Measurements from ENCODE around the gene ZNF91. TPM values are rescaled to one million over a fixed set of nuclear protein-coding genes. Genes with fewer than 3 reads are reported as not detected.
"Not testable (repeated sequence)": the region's sequence is repeated elsewhere in the genome, so short reads cannot be mapped to it uniquely, and the experiment has no call there.

ZNF91 gene
- total RNA-seq, 1 donor from 2014 or later: 35.6 TPM

DNA sequence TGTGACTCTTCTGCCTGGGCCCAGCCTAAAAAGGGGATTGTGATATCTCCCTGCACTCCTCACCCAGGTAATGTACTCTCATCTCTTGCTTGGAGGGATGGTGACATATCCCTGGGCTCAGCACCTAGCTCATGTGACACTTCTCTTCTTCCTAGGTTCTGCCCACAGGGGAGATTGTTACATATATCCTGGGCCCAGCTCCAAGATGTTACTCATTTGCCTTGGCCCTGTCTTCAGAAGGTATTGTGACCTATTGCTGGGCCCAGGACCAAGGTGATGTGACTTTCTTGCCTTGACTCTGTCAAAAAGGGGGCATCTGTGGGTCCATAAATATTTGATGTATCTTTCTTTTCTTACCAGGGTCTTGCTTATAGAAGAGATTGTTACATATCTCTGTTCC lies 73.9 kb downstream of the ZNF91 start:
- intact Hi-C loops (cut with micrococcal nuclease): not testable (repeated sequence)

DNA sequence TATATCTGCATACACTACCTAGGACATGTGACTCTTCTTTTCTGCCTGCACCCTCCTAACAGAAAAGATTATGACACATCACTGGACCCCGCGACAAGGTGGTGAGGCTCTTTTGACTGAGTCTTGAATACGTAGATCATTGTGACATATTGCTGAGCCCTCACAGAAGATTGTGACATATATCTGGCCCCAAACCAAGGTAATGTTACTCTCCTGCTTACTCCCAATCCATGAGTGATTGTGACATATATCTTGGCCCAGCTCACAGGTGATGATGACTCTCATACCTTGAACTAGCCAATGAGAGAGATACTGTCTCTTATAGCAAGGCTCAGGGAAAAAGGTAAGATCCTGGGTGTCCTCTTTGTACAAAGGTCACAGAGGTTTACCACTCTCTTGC lies 75.7 kb downstream of the ZNF91 start:
- intact Hi-C loops (cut with micrococcal nuclease): not testable (repeated sequence)

DNA sequence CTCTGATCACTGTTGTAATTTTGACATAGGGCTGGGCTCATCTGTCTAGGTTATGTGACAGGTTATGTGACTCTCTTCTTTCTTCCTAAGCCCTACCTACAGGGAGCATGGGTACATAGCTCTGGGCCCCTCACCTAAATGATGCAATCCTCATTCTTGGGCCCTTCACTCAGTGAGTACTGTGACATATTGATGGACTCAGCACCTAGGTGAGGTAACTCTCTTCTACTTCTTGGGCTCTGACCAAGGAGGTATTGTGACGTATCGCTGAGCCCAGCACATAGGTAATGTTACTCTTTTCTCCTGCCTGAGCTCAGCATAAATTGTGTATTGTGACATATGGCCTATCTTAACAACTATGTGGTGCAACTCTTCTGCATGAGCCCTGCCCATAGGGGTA lies 76.3 kb downstream of the ZNF91 start:
- intact Hi-C loops (cut with micrococcal nuclease): not testable (repeated sequence)

DNA sequence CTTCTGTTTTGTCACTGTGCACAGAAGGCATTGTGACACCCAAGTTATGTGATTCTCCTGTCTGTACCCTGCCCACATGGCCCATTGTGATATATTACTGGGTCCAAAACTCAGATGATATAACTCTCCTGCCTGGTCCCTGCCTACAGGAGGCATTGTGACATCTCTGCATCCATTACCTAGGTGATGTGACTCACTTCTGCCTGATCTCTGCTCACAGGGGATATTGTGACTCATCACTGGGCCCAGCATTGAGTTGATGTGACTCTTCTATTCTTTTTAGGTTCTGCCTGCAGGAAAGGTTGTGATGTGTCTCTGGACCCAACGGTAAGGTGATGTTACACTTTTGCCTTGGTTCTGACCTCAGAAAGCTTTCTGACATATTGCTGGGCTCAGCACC lies 77.1 kb downstream of the ZNF91 start:
- intact Hi-C loops (cut with micrococcal nuclease): no loop called here

DNA sequence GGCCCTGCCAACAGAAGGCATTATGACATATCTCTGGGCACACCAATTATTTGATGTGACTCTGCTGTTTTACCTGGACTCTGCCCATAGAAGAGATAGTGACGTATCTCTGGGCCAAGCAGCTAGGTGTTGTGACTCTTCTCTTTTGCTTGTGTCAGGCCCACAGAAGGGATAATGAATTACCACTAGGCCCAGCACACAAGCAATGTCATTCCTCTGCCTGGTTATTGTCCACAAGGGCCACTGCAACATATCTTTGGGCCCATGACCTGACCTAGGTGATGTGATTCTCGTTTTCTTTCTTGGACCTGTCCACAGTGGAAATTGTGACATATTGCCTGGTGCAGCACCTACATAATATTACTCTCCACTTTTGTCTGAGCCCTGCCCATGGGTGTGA lies 80.0 kb downstream of the ZNF91 start:
- intact Hi-C loops (cut with micrococcal nuclease): no loop called here

DNA sequence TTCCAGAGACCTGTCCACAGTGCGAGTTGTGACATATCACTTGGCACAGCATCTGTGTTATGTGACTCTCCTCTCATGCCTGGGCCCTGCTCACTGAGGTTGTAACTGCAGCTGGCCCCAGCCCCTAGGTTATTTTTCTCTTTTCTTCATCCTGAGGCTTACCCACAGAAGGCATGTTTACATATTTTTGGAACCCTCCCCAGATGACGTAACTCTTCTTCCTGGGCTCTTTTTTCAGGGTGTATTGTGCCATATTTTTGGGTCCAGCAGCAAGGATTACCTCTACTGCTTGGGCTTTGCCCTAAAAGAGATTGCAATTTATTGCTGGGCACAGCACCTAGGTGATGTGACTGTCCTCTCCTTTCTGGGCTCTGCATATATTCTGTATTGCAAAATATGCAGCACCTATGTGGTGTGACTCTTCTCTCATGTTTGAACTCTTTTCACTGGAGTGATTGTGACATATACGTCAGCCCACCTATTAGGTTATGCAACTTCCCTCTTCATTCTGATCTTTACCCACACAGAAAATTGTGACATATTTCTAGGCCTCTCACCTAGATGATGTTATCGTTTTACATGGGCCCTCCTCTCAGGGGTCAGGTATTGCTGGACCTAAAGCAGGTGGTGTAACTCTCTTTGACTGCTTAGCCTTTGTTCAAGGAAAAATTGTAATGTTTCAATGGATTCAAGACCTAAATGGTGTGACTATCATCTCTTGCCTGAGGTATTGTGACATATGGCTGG lies 80.6 kb downstream of the ZNF91 start:
- intact Hi-C loops (cut with micrococcal nuclease): no loop called here

DNA sequence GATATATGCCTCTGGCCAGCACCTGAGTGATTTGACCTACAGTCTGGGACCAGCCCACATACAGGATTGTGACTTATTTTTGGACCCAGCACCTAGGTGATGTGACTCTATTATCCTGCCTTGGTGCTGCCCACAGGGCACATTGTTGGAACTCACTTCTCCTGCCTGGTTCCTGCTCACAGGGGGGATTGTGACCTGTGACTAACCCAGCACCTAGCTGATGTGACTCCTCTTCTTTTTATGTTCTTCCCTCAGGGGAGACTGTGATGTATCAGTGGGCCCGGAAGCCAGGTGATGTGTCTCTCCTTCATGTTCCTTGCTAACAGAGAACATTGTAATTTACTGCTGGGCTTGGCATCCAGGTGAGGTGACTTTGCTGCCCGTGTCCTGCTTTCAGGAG lies 82.1 kb downstream of the ZNF91 start:
- intact Hi-C loops (cut with micrococcal nuclease): no loop called here

DNA sequence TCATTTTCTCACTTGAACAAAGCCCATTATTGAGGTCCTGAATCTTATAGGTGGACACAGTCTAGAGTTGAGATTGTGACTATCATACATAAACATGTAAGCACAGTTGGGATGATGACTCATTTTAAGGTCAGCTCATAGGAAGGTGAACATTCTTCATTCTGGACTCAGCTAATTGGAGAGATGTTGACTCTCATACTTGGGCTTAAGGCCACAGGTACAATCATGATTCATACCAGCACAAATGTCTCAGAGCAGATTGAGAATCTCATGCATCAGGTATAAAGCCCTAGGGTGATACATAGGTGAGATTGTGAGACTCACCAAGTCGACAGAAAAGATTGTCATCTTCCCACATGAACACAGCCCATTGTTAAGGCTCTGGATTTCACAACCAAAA lies 82.8 kb downstream of the ZNF91 start:
- intact Hi-C loops (cut with micrococcal nuclease): no loop called here

DNA sequence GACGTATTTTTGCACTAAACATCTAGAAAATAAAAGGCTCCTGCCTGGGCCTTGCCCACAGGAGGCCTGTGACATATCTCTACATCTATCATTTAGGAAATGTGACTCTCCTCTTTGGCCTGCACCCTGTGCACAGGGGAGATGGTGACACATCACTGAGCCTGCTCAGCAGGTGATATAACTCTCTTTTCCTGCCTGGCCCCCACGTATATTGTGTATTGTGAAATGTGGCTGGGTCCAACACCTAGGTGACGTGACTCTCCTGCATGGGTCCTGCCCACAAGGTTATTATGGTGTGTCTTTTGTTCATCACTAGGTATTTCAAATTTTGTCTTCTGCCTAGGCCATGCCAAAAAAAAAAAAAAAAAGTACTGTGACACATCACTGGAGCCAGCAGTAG lies 83.7 kb downstream of the ZNF91 start:
- intact Hi-C loops (cut with micrococcal nuclease): no loop called here

DNA sequence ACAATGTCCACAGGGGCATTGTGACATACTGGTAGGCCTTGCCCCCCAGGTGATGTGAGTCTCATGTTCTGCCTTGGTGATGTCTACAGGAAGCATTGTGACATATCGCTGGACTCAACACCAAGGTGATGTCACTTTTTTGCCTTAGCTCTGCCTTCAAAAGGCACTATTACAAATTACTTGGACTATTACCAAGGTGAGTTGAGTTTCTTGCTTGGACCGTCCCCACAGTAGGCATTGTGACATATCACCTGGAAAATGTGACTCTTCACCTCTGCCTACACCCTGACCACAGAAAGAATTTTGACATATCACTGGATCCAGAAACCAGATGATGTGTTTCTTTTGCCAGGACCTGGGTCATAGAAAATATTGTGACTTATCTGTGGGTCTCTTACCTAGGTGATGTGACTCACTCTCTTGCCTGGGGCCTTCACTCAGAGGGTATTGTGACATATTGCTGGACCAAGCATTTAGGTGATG lies 84.5 kb downstream of the ZNF91 start:
- intact Hi-C loops (cut with micrococcal nuclease): no loop called here

DNA sequence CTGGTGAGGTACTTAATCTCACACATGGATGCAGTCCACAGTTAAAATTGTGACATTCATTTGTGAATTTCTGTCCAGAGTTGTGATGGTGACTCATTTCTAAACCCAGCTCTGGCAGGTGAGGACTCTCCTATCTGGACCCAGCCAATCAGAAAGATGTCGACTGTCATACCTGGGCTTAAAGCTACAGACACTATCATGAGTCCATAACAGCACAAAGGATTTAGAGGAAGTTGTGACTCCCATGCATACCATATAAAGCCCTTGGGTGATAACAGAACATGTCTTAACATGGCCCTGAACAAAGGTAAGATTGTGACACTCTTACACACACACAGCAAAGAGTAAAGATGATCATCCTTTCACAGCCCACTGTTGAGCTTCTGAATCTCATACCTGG lies 85.3 kb downstream of the ZNF91 start:
- intact Hi-C loops (cut with micrococcal nuclease): no loop called here

DNA sequence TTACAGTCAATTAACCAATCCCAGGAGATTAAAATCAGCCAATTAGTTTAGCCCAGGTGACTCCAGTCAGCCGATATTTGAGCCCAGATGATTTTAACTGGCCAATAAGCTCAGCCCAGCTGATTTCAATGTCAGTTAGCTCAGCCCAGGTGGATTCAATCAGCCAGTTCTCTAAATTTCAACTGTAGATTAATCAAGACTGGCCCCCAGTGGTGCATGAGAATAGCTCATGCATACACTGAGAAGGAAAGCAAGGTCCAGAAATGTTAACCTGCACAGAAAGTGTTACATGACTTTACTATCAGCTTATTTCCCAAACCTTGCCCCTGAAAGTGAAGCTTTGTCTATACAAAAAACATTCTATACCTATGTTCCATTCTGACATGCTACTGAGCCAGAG lies 89.7 kb downstream of the ZNF91 start:
- intact Hi-C loops (cut with micrococcal nuclease): no loop called here

DNA sequence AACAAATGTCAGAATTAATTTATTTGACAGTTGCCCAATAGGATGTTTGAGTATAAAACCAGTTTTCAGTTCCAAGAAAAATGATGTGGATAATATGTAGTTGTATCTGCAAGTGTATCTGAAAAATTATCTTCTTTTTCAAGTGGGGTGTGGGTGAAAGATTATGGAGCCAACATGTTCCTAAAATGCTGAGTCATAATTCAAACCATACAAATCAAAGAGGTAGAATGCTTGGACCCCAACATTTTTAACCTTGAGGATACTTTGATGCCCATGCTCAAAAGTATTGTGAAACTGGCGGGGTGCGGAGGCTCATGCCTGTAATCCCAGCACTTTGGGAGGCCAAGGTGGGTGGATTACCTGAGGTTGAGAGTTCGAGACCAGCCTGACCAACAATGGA lies 91.0 kb downstream of the ZNF91 start:
- intact Hi-C loops (cut with micrococcal nuclease): no loop called here

DNA sequence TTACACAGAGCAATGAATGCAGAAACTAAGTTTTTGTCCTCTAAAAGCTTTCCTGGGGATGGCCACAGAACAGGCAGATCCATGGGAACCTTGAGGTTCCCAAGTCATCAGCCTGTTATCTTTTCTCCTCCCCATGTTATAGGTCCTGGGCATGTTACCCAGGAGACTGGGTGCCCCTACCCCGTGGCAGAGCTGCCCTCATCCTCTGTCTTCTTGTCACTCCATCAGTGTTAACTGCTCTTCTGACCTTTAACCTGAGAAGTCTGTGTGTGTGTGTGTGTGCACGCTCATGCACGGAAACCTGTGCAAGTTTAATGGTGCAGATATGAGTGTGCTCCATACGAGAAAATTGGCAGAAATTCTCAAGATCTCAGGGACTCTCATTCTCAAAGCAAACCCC lies 101.1 kb downstream of the ZNF91 start:
- intact Hi-C loops (cut with micrococcal nuclease): no loop called here

DNA sequence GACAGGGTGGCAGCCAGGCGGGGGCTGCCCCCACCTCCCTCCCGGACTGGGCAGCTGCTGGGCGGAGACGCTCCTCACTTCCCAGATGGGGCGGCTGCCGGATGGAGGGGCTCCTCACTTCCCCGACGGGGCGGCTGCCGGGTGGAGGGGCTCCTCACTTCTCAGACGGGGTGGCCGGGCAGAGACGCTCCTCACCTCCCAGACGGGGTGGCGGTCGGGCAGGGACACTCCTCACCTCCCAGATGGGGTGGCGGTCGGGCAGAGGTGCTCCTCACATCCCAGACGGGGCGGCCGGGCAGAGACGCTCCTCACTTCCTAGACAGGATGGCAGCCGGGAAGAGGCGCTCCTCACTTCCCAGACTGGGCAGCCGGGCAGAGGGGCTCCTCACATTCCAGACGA lies 105.3 kb downstream of the ZNF91 start:
- intact Hi-C loops (cut with micrococcal nuclease): not testable (repeated sequence)

Other genes starting within 250 kb of the ZNF91 start
- gene ZNF724, start 145.1 kb downstream of the ZNF91 start, total RNA-seq: 12.8 and 14.1 TPM in 2 replicates